SIG-M5 treated with dmso at 0.1 percent for 504 hours (cell line): ENCODE results near the gene JAKMIP1.

Experiments used
- DNase-seq: peaks from one replicate; lab custom pipeline; 2025; ENCODE audit not compliant: unreplicated experiment; lab: John Stamatoyannopoulos, UW

The JAKMIP1 gene

GRCh38 chr4:6071191-6071958, 129.0 kb downstream of the JAKMIP1 start:
- no peak for DNase-seq

GRCh38 chr4:6069845-6070709, 130.3 kb downstream of the JAKMIP1 start:
- no peak for DNase-seq

GRCh38 chr4:6068986-6069385, 131.4 kb downstream of the JAKMIP1 start:
- no peak for DNase-seq

GRCh38 chr4:6065934-6066590, 134.3 kb downstream of the JAKMIP1 start:
- no peak for DNase-seq

- DNase-seq, result no peak
Observed at GRCh38 chr4:6065166-6065565, 135.2 kb downstream of the JAKMIP1 start.

- DNase-seq, result no peak
Observed at GRCh38 chr4:6064383-6064782, 136.0 kb downstream of the JAKMIP1 start.

GRCh38 chr4:6063684-6064083, 136.7 kb downstream of the JAKMIP1 start:
- DNase-seq, result no peak

GRCh38 chr4:6062133-6062532, 138.2 kb downstream of the JAKMIP1 start:
- no peak for DNase-seq

GRCh38 chr4:6059375-6059805, 141.0 kb downstream of the JAKMIP1 start:
- DNase-seq, result no peak

GRCh38 chr4:6058531-6059374, 141.6 kb downstream of the JAKMIP1 start:
- DNase-seq, result no peak

GRCh38 chr4:6056976-6057766, 143.2 kb downstream of the JAKMIP1 start:
- no peak for DNase-seq

- no peak for DNase-seq
Observed at GRCh38 chr4:6055436-6055835, 144.9 kb downstream of the JAKMIP1 start.

- no peak for DNase-seq
Observed at GRCh38 chr4:6055030-6055429, 145.3 kb downstream of the JAKMIP1 start.

- no peak for DNase-seq
Observed at GRCh38 chr4:6054162-6054922, 146.0 kb downstream of the JAKMIP1 start.

GRCh38 chr4:6052679-6053078, 147.7 kb downstream of the JAKMIP1 start:
- no peak for DNase-seq

GRCh38 chr4:6050551-6050950, 149.8 kb downstream of the JAKMIP1 start:
- no peak for DNase-seq

- no peak for DNase-seq
Observed at GRCh38 chr4:6049985-6050384, 150.4 kb downstream of the JAKMIP1 start.

- no peak for DNase-seq
Observed at GRCh38 chr4:6049278-6049677, 151.1 kb downstream of the JAKMIP1 start.

GRCh38 chr4:6048537-6048936, 151.8 kb downstream of the JAKMIP1 start:
- DNase-seq, result no peak
